OCI-LY7 (cell line): ENCODE results near the gene PDIA6. TPM values are rescaled to one million over a fixed set of nuclear protein-coding genes. Genes with fewer than 3 reads are reported as not detected.

Experiments used
- BruUV-seq: library from RNA; stranded (reverse); fragments of 400-500 nt; replicated peaks from 2 replicates; lab custom pipeline; 2021; lab: Mats Ljungman, UMichigan
- CTCF ChIA-PET: fragments of 300-600 bp; sonication (Branson Sonifier 250); formaldehyde crosslinking; loops from one replicate; lab custom pipeline; 2022; ENCODE audit warnings: antibody characterized with exemption; ENCODE audit not compliant: unreplicated experiment; lab: Charles Lee
- POLR2A ChIA-PET: fragments of 300-600 bp; sonication (Branson Sonifier 250); formaldehyde crosslinking; loops from one replicate; lab custom pipeline; 2022; ENCODE audit warnings: antibody characterized with exemption; lab: Charles Lee
- DNase-seq: peaks from one replicate; pipeline ENCODE4 v3.0.0-alpha.2; 2015; ENCODE audit warnings: low spot score
- H2AFZ ChIP-seq: fragments of 200-600 bp; sonication (generic), shearing (Covaris generic); 2 replicates; pipeline ENCODE4 v1.6.1; 2014; ENCODE audit warnings: mild to moderate bottlenecking, antibody characterized with exemption, low read length, moderate library complexity
- H3K27ac ChIP-seq: fragments of 200-600 bp; sonication (generic); 2 replicates; pipeline ENCODE4 v1.5.1; 2014; ENCODE audit warnings: mixed run types, low read depth, mild to moderate bottlenecking, moderate library complexity, low read length, inconsistent platforms; ENCODE audit not compliant: poor library complexity, severe bottlenecking
- H3K36me3 ChIP-seq: fragments of 200-600 bp; sonication (generic); 2 replicates; pipeline ENCODE4 v1.6.1; 2014; ENCODE audit warnings: mild to moderate bottlenecking, antibody characterized with exemption, low read length, moderate library complexity, mixed read lengths; ENCODE audit not compliant: insufficient read depth
- H3K4me1 ChIP-seq: fragments of 200-600 bp; sonication (generic); 2 replicates; pipeline ENCODE4 v1.5.1; 2014; ENCODE audit warnings: mild to moderate bottlenecking, low read length; ENCODE audit not compliant: insufficient read depth, poor library complexity, severe bottlenecking
- H3K4me2 ChIP-seq: fragments of 200-600 bp; sonication (generic); 2 replicates; pipeline ENCODE4 v1.6.1; 2014; ENCODE audit warnings: mild to moderate bottlenecking, low read length
- H3K4me3 ChIP-seq: fragments of 200-600 bp; sonication (generic); 2 replicates; pipeline ENCODE4 v1.5.1; 2014; ENCODE audit warnings: mild to moderate bottlenecking, low read depth, low read length; ENCODE audit not compliant: poor library complexity, severe bottlenecking
- H3K79me2 ChIP-seq: fragments of 200-600 bp; sonication (generic); 2 replicates; pipeline ENCODE4 v1.6.1; 2016; ENCODE audit warnings: low read depth, mild to moderate bottlenecking, low read length, moderate library complexity, mixed read lengths; ENCODE audit not compliant: insufficient read depth
- H3K9me2 ChIP-seq: fragments of 200-600 bp; sonication (generic); 2 replicates; pipeline ENCODE4 v1.6.1; 2016; ENCODE audit warnings: mild to moderate bottlenecking, low read length, mixed read lengths; ENCODE audit not compliant: insufficient read depth
- H3K9me3 ChIP-seq: fragments of 200-600 bp; sonication (generic); 2 replicates; pipeline ENCODE4 v1.6.1; 2014; ENCODE audit warnings: mild to moderate bottlenecking, mixed run types, low read length, mixed read lengths
- H4K20me1 ChIP-seq: fragments of 200-600 bp; sonication (generic); 2 replicates; pipeline ENCODE4 v1.6.1; 2014; ENCODE audit warnings: mild to moderate bottlenecking, antibody characterized with exemption, low read length, moderate library complexity, mixed read lengths; ENCODE audit not compliant: insufficient read depth
- CTCF ChIP-seq: fragments of 200-600 bp; sonication (generic); conservative IDR thresholded peaks from 2 replicates; pipeline ENCODE4 v1.5.1; 2014; ENCODE audit warnings: mild to moderate bottlenecking, antibody characterized with exemption, low read length, moderate library complexity, mixed read lengths
- EZH2phosphoT487 ChIP-seq: fragments of 200-600 bp; sonication (generic); IDR thresholded peaks from 2 replicates; pipeline ENCODE4 v1.6.1; 2018; ENCODE audit warnings: low read depth, borderline replicate concordance, mild to moderate bottlenecking, mixed run types, antibody characterized with exemption, low read length, moderate library complexity, mixed read lengths
- intact Hi-C: fragments of 100-400 bp; cut with micrococcal nuclease; formaldehyde crosslinking; loops from one replicate; pipeline ENCODE4 v1.10.0; 2022; ENCODE audit not compliant: unreplicated experiment
- total RNA-seq, 2 experiments: library from RNA; depleted of rRNA in 1 of 2; stranded (reverse); fragments of >200 nt in 1 of 2; shearing (Covaris generic) in 1 of 2; gene quantifications; 2 replicates each; pipeline ENCODE4 v1.2.3, GENCODE V29; 2014 to 2022

PDIA6 gene
- total RNA-seq, 2 experiments from 2014 or later = 150 to 171 TPM

- CTCF ChIA-PET = interaction anchor here (1.0 kb wide), 1 partner anchor 291 kb away, joined by 3 read pairs; no protein-coding TSS in a partner anchor
- Histone ChIP-seq H4K20me1 (no peaks in the 10 kb centered on the region), H3K4me1 (no peaks in the 10 kb centered on the region), H3K9me3 (no peaks in the 10 kb centered on the region), H3K79me2 (no peaks in the 10 kb centered on the region), H3K9me2 (no peaks in the 10 kb centered on the region), H3K4me2 (no peak overlapping the region), H3K27ac (no peak overlapping the region), H2AFZ (no peak overlapping the region), H3K4me3 (no peak overlapping the region), H3K36me3 (no peaks in the 10 kb centered on the region)
- POLR2A ChIA-PET = no interaction called here
- TF ChIP-seq EZH2phosphoT487 (no peak), CTCF (no peak)
- no peak for DNase-seq
- intact Hi-C loops = loop anchor here (10.0 kb wide), 1 partner anchor 746 kb away; no protein-coding TSS in a partner anchor
- BruUV-seq = no TSS peak
These were observed 26.1 kb upstream of the PDIA6 start for GRCh38 chr2:10838734-10839133.

- intact Hi-C loops = loop anchor here (10.0 kb wide), 1 partner anchor 747 kb away; no protein-coding TSS in a partner anchor
These were observed 25.0 kb upstream of the PDIA6 start for GRCh38 chr2:10837298-10838266.

More at GRCh38 chr2:10837298-10838266, 25.0 kb upstream of the PDIA6 start:
- BruUV-seq = no TSS peak
- no peak for DNase-seq
- no peaks in the 10 kb centered on the region for H3K36me3 ChIP-seq
- ChIA-PET CTCF (no interaction called here), POLR2A (interaction anchor here (0.5 kb wide), 1 partner anchor 402 kb away, joined by 3 read pairs; no protein-coding TSS in a partner anchor)
- H2AFZ ChIP-seq = no peak overlapping the region
- H3K79me2 ChIP-seq = no peaks in the 10 kb centered on the region
- no peak overlapping the region for H3K27ac ChIP-seq
- no peaks in the 10 kb centered on the region for H3K9me2 ChIP-seq
- no peak overlapping the region for H3K4me2 ChIP-seq
- no peak overlapping the region for H3K4me3 ChIP-seq
- H3K4me1 ChIP-seq = no peaks in the 10 kb centered on the region
- TF ChIP-seq CTCF = no peak
- no peak for TF ChIP-seq EZH2phosphoT487
- H4K20me1 ChIP-seq = no peaks in the 10 kb centered on the region
- H3K9me3 ChIP-seq = no peaks in the 10 kb centered on the region
